ENCODE measurements around the gene CDK14.

- TF ChIP-seq CTCF (IDR thresholded peaks at IDR 0.05) = no peak
- no peak for TF ChIP-seq EZH2 (IDR thresholded peaks at IDR 0.05; ENCODE audit: borderline replicate concordance, insufficient read depth, low read depth, low read length, poor library complexity, severe bottlenecking)
Measured at GRCh38 chr7:91083855-91084644, 487.9 kb downstream of the CDK14 start.
